GM10248 (cell line): ENCODE results near the gene TTC24.
"Not testable (repeated sequence)": the region's sequence is repeated elsewhere in the genome, so short reads cannot be mapped to it uniquely, and the experiment has no call there.

Source experiments
- CTCF ChIA-PET: fragments of 300-600 bp; sonication (Branson Sonifier 250); formaldehyde crosslinking; extraction: SDS; loops from one replicate; lab custom pipeline; 2021; ENCODE audit warnings: antibody characterized with exemption; lab: Yijun Ruan, JAX
- POLR2A ChIA-PET: fragments of 350-650 bp; sonication (Branson Sonifier 250); formaldehyde crosslinking; extraction: SDS; loops from one replicate; lab custom pipeline; 2020; ENCODE audit warnings: antibody characterized with exemption; lab: Yijun Ruan, JAX
- DNase-seq: peaks from one replicate; pipeline ENCODE4 v3.0.0; 2012; ENCODE audit errors: extremely low spot score
- TF ChIP-seq, protein P1 (sequence below): IDR thresholded peaks from 2 replicates; pipeline ENCODE4 v1.5.1; 2012; ENCODE audit warnings: mild to moderate bottlenecking, low read depth; ENCODE audit errors: extremely low read depth, missing control alignments, control extremely low read depth

TTC24 gene

DNA sequence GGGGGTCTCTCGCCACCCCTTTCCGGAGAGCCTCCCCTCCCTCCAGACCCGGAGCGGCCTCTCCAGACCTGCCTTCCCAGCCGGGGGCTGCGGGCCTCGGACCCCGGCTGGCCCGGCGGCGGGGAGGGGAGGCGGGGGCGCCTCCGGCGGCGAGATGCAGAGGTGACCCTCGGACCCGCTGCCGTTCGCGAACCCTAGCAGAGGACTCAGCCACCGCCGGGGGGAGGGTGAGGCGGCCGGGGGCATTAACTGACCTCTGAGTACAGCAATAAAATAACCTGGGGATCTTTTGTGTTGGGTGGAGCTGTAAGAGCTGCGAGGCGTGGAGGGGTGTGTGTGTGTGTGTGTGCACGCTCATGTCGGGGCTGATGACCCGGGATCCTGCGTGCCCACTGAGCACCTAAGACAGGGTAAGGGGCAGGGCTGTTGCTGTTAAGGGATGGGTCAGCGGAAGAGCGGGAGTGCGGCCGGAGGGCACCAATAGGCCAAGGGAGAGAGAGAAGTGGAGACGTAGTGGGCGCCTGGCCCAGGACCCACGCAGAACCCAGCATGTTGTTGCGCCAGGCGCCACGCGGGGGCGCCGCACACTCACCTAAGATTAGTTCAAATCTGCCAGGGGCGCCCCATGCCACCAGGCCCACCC is 46.0 kb downstream of the TTC24 start:
- ChIA-PET CTCF (interaction anchor here (0.6 to 17.0 kb wide), 28 partner anchors 9 to 266 kb away, joined by 3 to 305 read pairs (median 4); partner anchors contain the start of genes BCAN, CRABP2, METTL25B and NES), POLR2A (no interaction called here)
- peak; percentile 69 for DNase-seq
- TF ChIP-seq, protein P1, sequence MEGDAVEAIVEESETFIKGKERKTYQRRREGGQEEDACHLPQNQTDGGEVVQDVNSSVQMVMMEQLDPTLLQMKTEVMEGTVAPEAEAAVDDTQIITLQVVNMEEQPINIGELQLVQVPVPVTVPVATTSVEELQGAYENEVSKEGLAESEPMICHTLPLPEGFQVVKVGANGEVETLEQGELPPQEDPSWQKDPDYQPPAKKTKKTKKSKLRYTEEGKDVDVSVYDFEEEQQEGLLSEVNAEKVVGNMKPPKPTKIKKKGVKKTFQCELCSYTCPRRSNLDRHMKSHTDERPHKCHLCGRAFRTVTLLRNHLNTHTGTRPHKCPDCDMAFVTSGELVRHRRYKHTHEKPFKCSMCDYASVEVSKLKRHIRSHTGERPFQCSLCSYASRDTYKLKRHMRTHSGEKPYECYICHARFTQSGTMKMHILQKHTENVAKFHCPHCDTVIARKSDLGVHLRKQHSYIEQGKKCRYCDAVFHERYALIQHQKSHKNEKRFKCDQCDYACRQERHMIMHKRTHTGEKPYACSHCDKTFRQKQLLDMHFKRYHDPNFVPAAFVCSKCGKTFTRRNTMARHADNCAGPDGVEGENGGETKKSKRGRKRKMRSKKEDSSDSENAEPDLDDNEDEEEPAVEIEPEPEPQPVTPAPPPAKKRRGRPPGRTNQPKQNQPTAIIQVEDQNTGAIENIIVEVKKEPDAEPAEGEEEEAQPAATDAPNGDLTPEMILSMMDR, result peak; percentile 83

DNA sequence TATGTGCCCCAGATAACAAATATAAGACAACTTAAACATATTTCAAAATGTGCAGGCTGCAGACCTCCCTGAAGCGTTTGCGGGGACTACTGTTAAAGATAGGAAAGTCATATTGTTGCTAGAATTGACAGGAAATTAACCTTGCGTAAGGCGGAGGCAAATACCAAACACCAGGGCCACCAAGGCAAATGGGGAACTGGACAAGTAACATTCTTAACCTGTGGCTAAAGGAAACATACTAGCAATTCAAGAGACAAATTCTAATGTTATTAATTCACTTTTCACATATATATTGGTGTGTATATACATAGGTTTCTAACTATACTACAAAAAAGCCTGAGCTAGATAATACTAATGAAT is 46.5 kb downstream of the TTC24 start:
- DNase-seq, result no peak
- CTCF ChIA-PET, result interaction anchor here (0.6 to 17.0 kb wide), 34 partner anchors 9 to 266 kb away, joined by 3 to 305 read pairs (median 6); partner anchors contain the start of genes BCAN, CRABP2, NAXE and NES
- POLR2A ChIA-PET, result no interaction called here
- TF ChIP-seq, protein P1, result no peak

DNA sequence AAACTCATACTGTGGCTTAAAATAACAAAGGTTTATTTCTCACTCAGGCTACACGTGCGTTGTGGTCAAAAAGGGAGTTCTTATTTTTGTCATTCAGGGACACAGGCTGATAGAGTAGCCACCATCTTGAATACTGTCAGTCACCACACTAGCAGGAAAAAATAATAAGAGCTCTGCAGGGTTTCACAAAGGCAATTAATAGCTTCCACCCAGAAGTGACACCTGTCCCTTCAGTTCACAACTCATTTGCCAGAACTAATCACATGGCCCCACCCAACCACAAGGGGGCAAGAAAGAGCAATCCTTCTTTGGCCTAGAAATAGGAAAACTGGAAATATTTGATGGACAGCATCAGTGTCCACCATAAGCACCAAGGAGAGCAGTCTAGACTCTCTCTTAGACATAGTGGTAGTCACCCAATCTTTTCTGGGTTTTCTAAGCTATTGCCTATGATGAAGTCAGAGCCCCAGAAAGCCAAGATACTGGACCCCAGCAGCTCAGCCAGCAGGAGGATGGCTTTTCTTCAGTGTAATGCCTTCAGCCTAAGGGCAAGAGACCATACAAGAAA is 47.9 kb downstream of the TTC24 start:
- peak; percentile 55 for DNase-seq
- ChIA-PET POLR2A (no interaction called here), CTCF (interaction anchor here (0.9 to 17.0 kb wide), 45 partner anchors 7 to 301 kb away, joined by 3 to 305 read pairs (median 5); partner anchors contain the start of genes BCAN, CRABP2, HAPLN2 and ISG20L2)
- TF ChIP-seq, protein P1, result peak; percentile 84

DNA sequence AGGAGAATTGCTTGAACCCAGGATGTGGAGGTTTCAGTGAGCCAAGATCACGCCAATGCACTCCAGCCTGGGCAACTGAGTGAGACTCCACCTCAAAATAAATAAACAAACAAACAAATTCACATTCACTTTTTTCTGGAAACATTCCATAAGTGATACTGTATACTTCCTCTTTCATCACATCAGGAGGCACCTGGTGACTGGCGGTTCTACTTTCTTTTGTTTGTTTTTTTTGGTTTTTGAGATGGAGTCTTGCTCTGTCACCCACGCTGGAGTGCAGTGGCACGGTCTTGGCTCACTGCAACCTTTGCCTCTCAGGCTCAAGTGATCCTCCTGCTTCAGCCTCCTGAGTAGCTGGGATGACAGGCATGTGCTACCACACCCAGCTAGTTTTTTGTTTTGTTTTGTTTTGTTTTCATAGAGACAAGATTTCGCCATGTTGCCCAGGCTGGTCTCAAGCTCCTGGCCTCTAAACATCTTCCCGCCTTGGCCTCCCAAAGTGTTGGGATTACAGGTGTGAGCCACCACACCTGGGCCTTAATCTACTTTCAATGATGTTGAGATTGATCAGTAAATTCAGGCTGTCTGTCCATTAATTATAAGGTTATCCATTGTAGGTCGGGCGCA is 50.4 kb downstream of the TTC24 start:
- CTCF ChIA-PET, result interaction anchor here (1.0 to 17.0 kb wide), 6 partner anchors 10 to 96 kb away, joined by 3 to 305 read pairs (median 8); partner anchors contain the start of gene HAPLN2
- POLR2A ChIA-PET, result no interaction called here
- DNase-seq, result no peak
- TF ChIP-seq, protein P1, result no peak

DNA sequence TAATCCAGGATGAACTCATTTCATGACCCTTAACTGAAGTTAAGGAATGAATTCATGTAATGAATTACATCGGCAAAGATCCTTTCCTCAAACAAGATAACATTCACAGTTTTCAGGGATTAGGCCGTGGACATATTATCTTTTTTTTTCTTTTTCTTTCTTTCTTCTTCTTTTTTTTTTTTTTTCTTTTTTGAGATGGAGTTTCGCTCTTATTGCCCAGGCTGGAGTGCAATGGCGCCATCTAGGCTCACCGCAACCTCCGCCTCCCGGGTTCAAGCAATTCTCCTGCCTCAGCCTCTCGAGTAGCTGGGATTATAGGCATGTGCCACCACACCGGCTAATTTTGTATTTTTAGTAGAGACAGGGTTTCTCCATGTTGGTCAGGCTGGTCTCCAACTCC is 51.6 kb downstream of the TTC24 start:
- DNase-seq, POLR2A ChIA-PET: not testable (repeated sequence)
- CTCF ChIA-PET, result interaction anchor here (1.5 to 17.0 kb wide), 4 partner anchors 12 to 47 kb away, joined by 3 to 305 read pairs (median 33); no protein-coding TSS in a partner anchor

DNA sequence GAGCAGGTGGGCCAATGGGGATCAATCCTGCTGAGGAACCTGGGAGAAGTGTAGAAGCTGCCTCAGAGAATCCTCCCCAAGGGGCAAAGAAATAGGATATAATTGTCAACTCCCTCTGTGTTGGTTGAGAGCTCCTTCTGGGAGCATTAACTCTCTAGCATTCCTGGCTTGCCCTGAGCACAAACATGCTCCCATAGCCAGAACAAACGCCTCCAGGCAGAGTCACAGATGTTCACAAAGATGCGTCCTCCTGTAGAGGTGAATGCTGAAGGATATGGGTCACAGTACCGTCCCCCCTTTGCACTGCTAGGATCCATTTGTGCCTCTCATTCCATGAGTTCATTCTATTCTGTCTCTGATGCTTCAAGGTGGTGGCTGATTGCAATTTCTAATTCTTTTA is 52.8 kb downstream of the TTC24 start:
- DNase-seq, result no peak
- ChIA-PET POLR2A (no interaction called here), CTCF (interaction anchor here (0.8 to 17.0 kb wide), 4 partner anchors 9 to 57 kb away, joined by 3 to 305 read pairs (median 6); no protein-coding TSS in a partner anchor)
- TF ChIP-seq, protein P1, result no peak
